Measurements from ENCODE around the gene GLCCI1.

Gene GLCCI1

DNA sequence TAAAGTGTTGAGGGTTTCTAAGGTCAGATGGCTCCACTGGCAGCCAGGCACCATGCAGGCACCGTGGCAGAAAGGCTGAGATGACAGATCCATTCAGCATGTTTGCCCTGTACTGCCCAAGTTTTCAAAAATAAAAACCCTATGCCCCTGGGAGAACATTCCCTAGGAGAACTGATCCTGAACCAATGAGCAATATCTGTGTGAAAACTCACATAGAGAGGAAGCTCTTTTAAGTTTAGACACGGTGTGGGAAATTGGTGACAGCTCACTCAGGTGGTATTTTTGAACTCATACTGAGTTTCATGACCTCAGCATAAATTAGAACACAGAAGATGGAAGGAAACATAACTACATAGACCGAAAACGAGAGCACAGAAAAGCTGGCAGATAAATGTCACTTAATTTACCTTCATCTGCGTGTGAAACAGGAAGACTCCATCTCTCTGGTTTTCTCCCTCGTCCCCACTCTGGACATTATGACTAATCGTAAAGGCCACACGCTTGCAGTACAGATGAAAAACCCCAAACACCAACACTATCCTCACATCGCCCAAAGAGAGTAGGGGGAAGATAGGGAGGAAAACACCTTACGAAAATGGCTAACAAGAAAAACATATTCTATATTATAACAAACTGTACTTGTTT, 165.6 kb downstream of the GLCCI1 start:
- Mint-ChIP-seq H3K4me1 (ENCODE audit: low read depth) (peaks cover 50% of the 10 kb centered on the region), H3K27me3 (ENCODE audit: low read depth) (no peaks in the 10 kb centered on the region), H3K4me3 (peak overlapping the region; percentile 55), H3K27ac (peak overlapping the region; percentile 97), H3K9me3 (no peaks in the 10 kb centered on the region), H3K36me3 (ENCODE audit: low read depth) (peaks cover 2% of the 10 kb centered on the region)
- peak; percentile 78 for DNase-seq (ENCODE audit: low spot score)

DNA sequence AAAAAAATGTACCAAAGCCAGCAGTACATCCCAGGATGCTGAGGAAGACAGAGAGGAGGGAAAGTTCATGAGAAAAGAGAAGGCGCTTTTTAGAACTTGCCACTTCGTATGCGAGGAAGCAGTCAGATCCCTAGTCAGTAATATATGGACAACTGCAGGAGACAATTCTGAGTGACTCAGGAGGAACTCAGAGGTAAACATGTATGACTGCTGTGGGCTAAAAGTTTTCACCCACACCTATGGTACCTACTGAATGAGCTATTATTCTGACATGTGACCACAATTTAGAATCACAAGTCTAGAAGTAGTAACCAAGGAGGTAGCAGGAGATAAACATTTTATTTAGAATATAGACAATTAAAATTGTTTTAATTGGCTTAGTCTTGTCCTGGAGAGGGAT, 166.8 kb downstream of the GLCCI1 start:
- Mint-ChIP-seq H3K27me3 (ENCODE audit: low read depth) (no peaks in the 10 kb centered on the region), H3K36me3 (ENCODE audit: low read depth) (peaks cover 2% of the 10 kb centered on the region), H3K9me3 (no peaks in the 10 kb centered on the region), H3K4me3 (no peak overlapping the region), H3K27ac (no peak overlapping the region), H3K4me1 (ENCODE audit: low read depth) (peaks cover 45% of the 10 kb centered on the region)
- no peak for DNase-seq (ENCODE audit: low spot score)

DNA sequence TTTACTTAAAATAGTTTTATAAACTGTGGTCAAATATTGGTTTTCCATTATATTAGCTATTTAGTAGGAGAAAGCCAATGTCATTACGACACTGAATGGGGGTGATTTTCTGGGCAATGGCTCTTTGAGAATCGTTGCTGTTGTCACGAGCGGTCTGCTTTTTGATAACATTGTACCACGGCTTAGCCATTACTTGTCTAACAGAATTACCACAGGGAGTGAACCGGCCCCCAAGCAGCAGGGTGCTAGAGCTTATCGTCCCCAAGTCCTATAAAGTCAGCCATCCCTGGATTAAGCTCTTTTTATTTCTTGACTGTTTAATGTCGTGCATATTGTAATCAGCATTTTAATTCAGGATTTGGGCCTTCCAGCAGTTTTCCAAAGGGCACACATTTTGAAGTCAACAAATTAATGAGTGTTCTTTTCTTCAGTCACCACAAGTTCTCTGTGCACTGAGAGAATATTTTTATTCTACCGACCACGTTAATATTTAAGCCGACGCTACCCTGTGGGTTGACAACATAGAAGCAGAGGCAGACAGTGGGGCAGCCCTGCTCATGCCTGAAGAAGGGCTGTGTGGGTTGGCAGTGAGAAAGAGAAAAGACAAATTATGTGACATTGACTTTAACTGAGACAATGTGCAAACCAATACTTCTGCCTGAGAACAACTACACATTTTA, 167.6 kb downstream of the GLCCI1 start:
- Mint-ChIP-seq H3K4me1 (ENCODE audit: low read depth) (peaks cover 39% of the 10 kb centered on the region), H3K9me3 (no peaks in the 10 kb centered on the region), H3K27ac (no peak overlapping the region), H3K36me3 (ENCODE audit: low read depth) (peaks cover 2% of the 10 kb centered on the region), H3K27me3 (ENCODE audit: low read depth) (no peaks in the 10 kb centered on the region), H3K4me3 (no peak overlapping the region)
- DNase-seq (ENCODE audit: low spot score), result no peak

Data from T-helper 2 cell treated with Interferon-gamma antibody and Interleukin-4, amounts not matched to agents 5 μg/mL and 100 μg/mL, for 36 hours (primary cell).